ENCODE data around the gene SPEM3.

GRCh38 chr17:7423679-7424078, 5.0 kb upstream of the SPEM3 start:
- TF ChIP-seq CTCF (IDR thresholded peaks at IDR 0.05; ENCODE audit: low read depth, low read length) (no peak), EZH2phosphoT487 (IDR thresholded peaks at IDR 0.05; ENCODE audit: low read depth) (no peak)
